Right cardiac atrium (tissue), 5 donors: ENCODE data around the gene ADAMTS2. TPM values are rescaled to one million over a fixed set of nuclear protein-coding genes. Genes with fewer than 3 reads are reported as not detected.
A peak's percentile ranks its signal among the peaks of the same experiment; 100 is the strongest.
"Not testable (repeated sequence)": the region's sequence is repeated elsewhere in the genome, so short reads cannot be mapped to it uniquely, and the experiment has no call there.

Experiments
- ATAC-seq, 2 donors: fragments of 200-7000 bp; cut with Tn5 transposase; one replicate each; pipeline versions ENCODE4 v1.8.0 to v1.9.1; 2020; ENCODE audit warnings: moderate library complexity in 2 of 2, mild to moderate bottlenecking in 1 of 2
- DNase-seq, 3 donors: peaks; one replicate each; pipeline ENCODE4 v3.0.0-alpha.2; 2020
- H3K27ac ChIP-seq: one replicate; pipeline ENCODE4 v1.5.1; 2013; ENCODE audit warnings: mild to moderate bottlenecking, low read length, control low read depth, moderate library complexity
- H3K27me3 ChIP-seq: one replicate; pipeline ENCODE4 v1.6.1; 2013; ENCODE audit not compliant: control insufficient read depth, insufficient read depth
- H3K4me1 ChIP-seq: one replicate; pipeline ENCODE4 v1.6.1; 2013; ENCODE audit warnings: low read length; ENCODE audit not compliant: control insufficient read depth, insufficient read depth
- H3K4me3 ChIP-seq: one replicate; pipeline ENCODE4 v1.5.1; 2013; ENCODE audit warnings: low read length, control low read depth
- H3K9me3 ChIP-seq: one replicate; pipeline ENCODE4 v1.6.1; 2013; ENCODE audit warnings: low read length; ENCODE audit not compliant: control insufficient read depth
- WGBS: extraction: QIAGEN DNeasy Blood & Tissue Kit; methylation state at CpG from one replicate; pipeline ENCODE4 v1.1.7; 2013; 5-methylcytosine and 5-hydroxymethylcytosine counted together
- intact Hi-C, 4 donors: fragments of 100-400 bp; cut with DNase I; formaldehyde crosslinking; loops; one replicate each; pipeline versions ENCODE4 v1.11.0 to v1.14.0; 2022 to 2023
- polyA plus RNA-seq: library from polyadenylated mRNA; stranded (reverse); fragments of 200-250 nt; gene quantifications from one replicate; pipeline ENCODE4 v1.2.3, GENCODE V29; 2013
- total RNA-seq, 4 donors: library from RNA; stranded (reverse); fragmentation: NEBNext Ultra II Directional; extraction: Animal tissue kit (Norgen Biotek cat#: 25700); gene quantifications; one replicate each; pipeline ENCODE4 v1.2.1, GENCODE V29; 2021
- donor health status: healthy with polysubstance abuse.
- donor health status: DM: no; HTN: yes; CAD: no.
- donor health status: DM: no; HTN: no; CAD: no.
- donor health status: DM: no; HTN: yes; CAD: no; lungs with severe emphysema.
- donor health status: DM: yes; HTN: yes; CAD: no.

ADAMTS2 gene
- total and polyA plus RNA-seq, 5 donors: 7.0 to 23.2 (median 14.7) TPM

DNA sequence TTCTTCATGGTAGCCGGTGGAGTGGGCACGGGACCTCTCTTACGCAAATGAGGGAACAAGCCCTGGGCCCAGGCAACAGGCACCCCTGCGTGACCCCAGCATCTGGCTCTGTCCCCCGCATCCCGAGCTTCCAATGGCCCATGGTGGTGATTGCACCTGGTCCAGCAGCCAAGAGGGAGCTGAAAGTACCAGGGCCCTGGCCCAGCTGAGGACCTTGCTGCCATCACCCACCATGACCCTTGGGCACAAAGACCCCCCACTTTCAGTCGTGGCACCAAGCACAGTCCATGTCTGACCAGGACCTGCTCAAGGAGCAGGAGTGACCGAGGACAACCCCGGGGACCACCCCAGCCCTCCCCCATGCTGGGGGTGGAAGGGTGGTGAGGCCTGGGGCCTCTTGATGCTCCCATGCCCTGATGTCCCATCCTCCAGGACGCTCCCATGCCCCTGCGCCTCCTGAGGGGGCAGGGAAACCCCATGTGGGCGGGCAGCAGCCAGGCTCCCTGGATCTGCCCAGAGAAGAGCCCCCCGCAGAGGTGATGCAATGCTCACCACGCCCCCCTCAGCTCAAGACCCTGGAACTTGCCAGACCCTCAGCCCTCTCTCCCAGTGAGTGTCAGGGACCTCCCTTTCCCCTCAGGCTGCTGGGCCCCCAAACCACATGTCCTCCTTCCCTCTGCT, 123.9 kb downstream of the ADAMTS2 start:
- Histone ChIP-seq H3K27ac (no peak overlapping the region), H3K9me3 (no peaks in the 10 kb centered on the region), H3K27me3 (no peaks in the 10 kb centered on the region), H3K4me1 (no peaks in the 10 kb centered on the region), H3K4me3 (no peak overlapping the region)
- DNase-seq: peak in 1 of 3 donors; percentile 46
- intact Hi-C loops: no loop called here
- WGBS: 88% methylated on average over 14 of the region's 14 CpGs
- no peak for ATAC-seq

DNA sequence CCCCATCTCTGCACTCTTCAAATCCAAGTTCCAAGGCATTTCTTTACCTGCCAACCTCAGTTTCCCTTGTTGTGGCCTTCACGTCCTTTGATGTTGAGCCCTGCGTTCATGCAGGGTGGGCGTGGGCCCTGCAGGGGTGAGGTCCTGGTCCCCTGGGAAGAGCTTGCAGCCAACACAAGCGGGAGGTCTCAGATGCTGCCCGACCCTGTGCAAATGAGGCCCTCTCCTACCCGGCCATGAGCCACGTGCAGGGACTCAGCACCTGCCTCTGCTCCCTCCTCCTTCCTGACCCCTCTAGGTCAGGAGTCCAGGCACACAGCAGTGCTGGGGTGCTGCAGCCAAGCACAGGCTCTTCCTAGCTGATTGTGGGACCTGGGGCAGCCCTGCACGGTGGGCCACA, 124.5 kb downstream of the ADAMTS2 start:
- DNase-seq: peak in 1 of 3 donors; percentile 37
- H3K4me1 ChIP-seq: no peaks in the 10 kb centered on the region
- 77% methylated on average over 8 of the region's 8 CpGs for WGBS
- ATAC-seq: no peak
- H3K27ac ChIP-seq: no peak overlapping the region
- intact Hi-C loops: no loop called here
- H3K4me3 ChIP-seq: no peak overlapping the region
- H3K9me3 ChIP-seq: no peaks in the 10 kb centered on the region
- no peaks in the 10 kb centered on the region for H3K27me3 ChIP-seq

DNA sequence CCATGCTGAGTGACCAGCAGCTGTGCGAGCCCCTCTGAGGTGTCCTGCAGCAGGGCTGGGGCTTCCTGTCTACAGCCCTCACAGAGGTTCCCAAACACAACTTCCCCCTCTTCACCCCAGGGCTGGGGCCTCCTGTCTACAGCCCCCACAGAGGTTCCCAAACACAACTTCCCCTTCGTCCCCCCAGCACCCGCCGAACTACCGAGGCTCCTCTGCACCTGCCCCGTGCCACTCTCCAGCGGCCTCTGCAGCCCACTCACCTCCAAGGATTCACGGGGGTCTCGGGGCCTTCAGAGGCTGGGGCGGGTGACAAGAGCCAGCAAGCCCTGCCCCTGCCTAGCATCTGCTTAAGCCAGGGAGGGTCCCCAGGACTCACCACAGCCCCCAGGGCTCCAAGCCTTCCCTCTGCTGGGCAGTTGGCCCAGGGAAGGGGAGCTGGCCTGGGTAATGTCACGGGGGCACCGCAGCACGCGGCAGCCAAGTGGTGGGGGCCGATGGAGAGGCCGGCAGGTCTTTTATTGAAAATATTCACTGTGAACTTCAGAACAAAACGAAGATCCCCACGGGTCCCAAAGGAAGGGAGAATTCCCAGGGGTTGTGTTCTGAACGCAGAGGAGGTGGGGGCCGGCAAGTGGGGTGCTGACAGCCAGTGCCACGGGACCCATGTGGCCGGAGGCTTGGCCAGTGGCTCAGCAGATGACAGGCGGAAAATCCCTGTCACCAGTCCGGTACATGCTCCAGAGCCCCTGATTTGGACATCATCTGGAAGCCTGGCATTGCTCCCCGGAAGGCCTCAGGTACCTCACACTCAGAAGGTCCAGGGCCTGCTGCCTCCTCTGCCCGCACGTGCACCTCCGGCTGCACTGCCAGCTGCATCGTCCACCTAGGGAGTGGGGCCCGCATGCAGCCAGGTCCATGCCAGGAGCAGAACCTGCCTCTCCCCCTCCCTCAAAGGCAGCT, 125.3 kb downstream of the ADAMTS2 start:
- intact Hi-C loops: no loop called here
- no peak for ATAC-seq
- Histone ChIP-seq H3K4me3 (no peak overlapping the region), H3K27me3 (no peaks in the 10 kb centered on the region), H3K9me3 (no peaks in the 10 kb centered on the region), H3K4me1 (no peaks in the 10 kb centered on the region), H3K27ac (no peak overlapping the region)
- DNase-seq: peak in 2 of 3 donors; percentile 43 to 44
- WGBS: 76% methylated on average over 30 of the region's 30 CpGs

DNA sequence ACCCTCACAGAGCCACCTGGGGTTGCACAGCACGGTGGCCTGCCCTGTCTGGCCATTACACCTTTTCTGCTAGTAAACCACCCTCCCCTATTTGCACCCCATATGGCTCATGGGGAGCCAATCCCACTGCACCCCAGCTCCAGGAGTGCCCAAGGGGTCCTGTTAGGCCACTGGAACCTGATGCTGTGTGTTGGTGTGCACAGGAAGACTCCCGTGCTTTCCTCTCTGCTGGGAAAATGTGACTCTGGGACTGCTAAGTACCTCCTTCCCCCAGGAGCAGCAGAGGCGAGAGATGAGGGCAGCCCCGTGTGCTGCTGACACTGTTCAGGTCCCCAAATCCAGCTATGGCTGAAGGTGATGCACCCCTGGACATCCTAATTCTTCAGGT, 126.3 kb downstream of the ADAMTS2 start:
- H3K4me3 ChIP-seq: no peak overlapping the region
- H3K4me1 ChIP-seq: no peaks in the 10 kb centered on the region
- 77% methylated on average over 4 of the region's 4 CpGs for WGBS
- DNase-seq (no peak), ATAC-seq (no peak)
- intact Hi-C loops: no loop called here
- H3K27ac ChIP-seq: no peak overlapping the region
- H3K27me3 ChIP-seq: no peaks in the 10 kb centered on the region
- H3K9me3 ChIP-seq: no peaks in the 10 kb centered on the region

DNA sequence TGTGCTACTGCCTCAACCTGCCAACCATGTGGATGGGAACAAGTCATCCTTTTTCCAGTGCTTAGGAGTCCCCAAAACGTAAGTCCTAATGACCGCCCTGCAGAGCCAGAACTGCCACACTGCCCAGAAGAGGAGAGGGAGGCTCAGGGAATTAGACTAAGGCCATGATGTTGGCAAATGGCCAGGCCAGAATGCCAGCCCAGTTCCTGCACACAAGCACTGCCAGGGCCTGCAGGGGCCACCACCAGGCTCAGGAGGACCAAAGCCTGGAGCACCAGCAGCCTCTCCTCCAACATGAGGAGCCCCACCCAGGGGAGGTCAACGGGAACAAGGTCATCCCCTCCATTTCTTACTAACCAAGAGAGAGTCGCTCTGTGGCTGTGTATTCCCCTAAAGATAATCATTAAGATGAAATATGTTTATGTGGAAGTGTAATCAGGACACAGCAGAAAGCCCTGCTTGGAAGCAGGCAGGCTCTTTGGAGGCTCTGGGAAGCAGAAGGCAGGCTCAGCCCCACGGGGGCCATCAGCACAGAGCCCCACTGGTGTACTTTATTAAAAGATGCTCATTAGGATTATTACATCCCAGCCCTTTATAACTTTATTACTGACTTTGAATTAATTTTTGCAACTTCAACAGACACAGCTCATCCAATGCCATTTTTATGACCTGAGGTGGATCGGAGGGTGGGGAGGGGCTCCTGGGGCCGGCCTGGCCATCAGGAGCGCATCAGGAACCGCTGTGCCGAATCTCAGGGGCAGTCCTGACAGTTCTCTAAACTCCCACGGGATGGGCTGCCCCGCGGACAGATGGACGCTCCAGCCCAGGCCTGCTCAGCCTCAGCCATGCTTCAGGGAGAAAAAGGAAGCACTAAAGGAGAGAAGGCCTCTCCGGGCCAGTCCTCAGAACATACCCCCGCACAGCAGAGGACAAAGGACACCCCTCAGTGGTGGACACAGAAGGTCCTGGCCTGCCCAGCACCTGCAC, 127.0 kb downstream of the ADAMTS2 start:
- 65% methylated on average over 16 of the region's 16 CpGs for WGBS

DNA sequence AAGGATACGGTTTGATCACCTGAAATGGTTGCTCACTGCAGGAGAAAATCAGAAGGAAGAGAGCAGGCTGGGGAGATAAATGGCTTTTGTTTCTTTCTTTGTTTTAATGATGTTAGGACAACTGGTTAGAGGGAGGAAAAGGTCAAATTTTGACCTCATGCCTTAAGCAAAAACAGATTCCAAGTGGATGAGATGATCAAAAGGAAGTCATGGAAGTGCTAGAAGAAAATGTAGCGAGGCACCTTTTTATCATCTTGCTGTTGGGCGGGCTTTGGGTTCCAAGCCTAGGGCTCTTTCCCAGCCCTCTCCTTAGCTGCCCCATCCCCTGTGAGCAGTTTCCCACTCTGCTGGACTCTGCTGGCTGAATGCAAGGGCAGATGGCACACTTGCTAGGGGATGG, 127.9 kb downstream of the ADAMTS2 start:
- 78% methylated on average over 3 of the region's 3 CpGs for WGBS

More for the DNA sequence above, 127.0 kb downstream of the ADAMTS2 start:
- intact Hi-C loops: no loop called here
- H3K27ac ChIP-seq: no peak overlapping the region
- no peaks in the 10 kb centered on the region for H3K27me3 ChIP-seq
- H3K4me1 ChIP-seq: no peaks in the 10 kb centered on the region
- H3K9me3 ChIP-seq: no peaks in the 10 kb centered on the region
- H3K4me3 ChIP-seq: no peak overlapping the region
- no peak for ATAC-seq
- DNase-seq: peak in 2 of 3 donors; percentile 31 to 49

DNA sequence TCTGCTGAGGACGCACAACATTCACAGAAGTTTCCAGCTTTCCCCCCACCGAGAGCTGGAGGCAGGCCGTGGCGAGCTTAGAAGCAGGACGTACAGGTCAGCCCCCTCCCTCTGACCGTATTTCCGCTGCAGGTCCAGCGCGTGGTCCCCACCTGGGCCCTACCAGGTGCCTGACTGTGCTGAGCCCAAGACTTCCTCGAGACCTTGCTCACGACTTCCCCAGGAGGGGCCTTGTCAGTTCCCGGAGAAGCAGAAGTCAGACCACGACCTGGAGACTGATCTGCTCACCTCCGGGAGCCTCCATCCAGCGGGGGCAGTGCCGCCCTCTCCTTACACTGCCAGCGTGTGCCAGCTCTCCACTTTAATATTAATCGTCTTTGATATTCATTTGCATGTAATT, 128.9 kb downstream of the ADAMTS2 start:
- DNase-seq: peak in 2 of 3 donors; percentile 22 to 51
- H3K27me3 ChIP-seq, H3K9me3 ChIP-seq, intact Hi-C loops, H3K27ac ChIP-seq, ATAC-seq, H3K4me3 ChIP-seq, H3K4me1 ChIP-seq: not testable (repeated sequence)
- 85% methylated on average over 18 of the region's 18 CpGs for WGBS

More for the DNA sequence above, 127.9 kb downstream of the ADAMTS2 start:
- no peak overlapping the region for H3K27ac ChIP-seq
- intact Hi-C loops: no loop called here
- H3K4me3 ChIP-seq: no peak overlapping the region
- peak in 1 of 3 donors; percentile 22 for DNase-seq
- no peak for ATAC-seq
- no peaks in the 10 kb centered on the region for H3K27me3 ChIP-seq
- H3K4me1 ChIP-seq: no peaks in the 10 kb centered on the region
- H3K9me3 ChIP-seq: no peaks in the 10 kb centered on the region

DNA sequence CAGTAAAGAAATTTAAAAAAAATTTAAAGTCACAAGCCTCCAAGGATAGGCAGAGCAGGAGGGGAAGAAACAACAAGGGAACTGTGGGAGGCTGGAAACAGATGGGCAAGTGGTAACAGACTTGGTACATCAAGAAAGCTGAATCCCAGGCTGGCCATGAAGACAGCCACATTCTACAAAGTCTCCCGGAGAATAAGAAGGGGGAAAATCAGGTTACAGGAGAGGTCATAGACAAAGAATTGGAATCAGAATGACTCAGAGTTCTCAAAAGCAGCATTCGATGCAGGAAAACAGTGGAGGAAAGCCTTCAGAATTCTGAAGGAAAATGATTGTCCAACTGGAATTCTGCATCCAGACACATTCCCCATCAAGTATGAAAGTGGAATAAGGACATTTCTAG, 129.7 kb downstream of the ADAMTS2 start:
- Histone ChIP-seq H3K27me3 (no peaks in the 10 kb centered on the region), H3K27ac (no peak overlapping the region), H3K9me3 (no peaks in the 10 kb centered on the region), H3K4me1 (no peaks in the 10 kb centered on the region), H3K4me3 (no peak overlapping the region)
- intact Hi-C loops: no loop called here
- ATAC-seq (no peak), DNase-seq (no peak)
- WGBS: 59% methylated on average over 2 of the region's 2 CpGs

DNA sequence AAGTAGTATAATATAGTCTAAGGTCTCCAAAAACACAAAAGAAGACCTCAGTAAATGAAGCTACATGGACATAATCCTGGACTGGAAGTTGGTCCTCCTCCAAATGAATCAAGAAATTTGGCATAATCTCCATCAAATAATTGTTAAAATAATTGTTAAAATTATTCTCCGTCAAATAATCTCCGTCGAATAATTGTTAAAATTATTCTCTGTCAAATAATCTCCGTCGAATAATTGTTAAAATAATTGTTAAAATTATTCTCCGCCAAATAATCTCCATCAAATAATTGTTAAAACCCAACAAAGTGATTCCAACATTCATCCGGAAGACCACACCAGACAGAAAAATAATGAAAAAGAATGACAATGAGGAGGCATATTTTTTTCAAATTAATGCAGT, 130.6 kb downstream of the ADAMTS2 start:
- Histone ChIP-seq H3K4me3 (no peak overlapping the region), H3K27ac (no peak overlapping the region), H3K9me3 (no peaks in the 10 kb centered on the region), H3K4me1 (no peaks in the 10 kb centered on the region), H3K27me3 (no peaks in the 10 kb centered on the region)
- no peak for DNase-seq
- intact Hi-C loops: no loop called here
- ATAC-seq: no peak
- 90% methylated on average over 7 of the region's 7 CpGs for WGBS

DNA sequence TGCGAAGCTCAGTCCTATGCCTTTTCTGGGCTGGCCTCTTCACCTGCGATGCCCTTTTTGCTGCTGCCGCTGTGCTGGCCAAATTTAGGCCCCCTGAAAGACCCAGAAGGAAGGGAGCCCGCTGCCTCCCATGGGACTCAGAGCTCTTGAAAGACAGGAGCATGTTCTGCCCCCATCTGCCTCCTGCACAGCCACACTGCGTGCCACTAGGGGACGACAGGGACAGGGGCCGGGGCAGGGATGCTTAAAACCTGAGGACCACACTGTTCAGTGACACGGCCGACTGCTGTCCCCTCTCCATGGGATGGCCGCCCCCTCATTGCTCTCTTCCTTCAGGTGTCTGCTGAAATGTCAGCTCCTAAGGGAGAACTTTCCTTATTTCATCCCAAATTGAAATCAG, 132.4 kb downstream of the ADAMTS2 start:
- Histone ChIP-seq H3K27ac (no peak overlapping the region), H3K9me3 (no peaks in the 10 kb centered on the region), H3K4me3 (no peak overlapping the region), H3K27me3 (no peaks in the 10 kb centered on the region), H3K4me1 (no peaks in the 10 kb centered on the region)
- DNase-seq (peak in 1 of 3 donors; percentile 31), ATAC-seq (no peak)
- intact Hi-C loops: no loop called here
- 37% methylated on average over 10 of the region's 10 CpGs for WGBS
